Loucy (cell line): ENCODE results near the gene PFN1.

Experiments
- H2AFZ ChIP-seq: fragments of 200-600 bp; sonication (generic); 2 replicates; pipeline ENCODE4 v1.6.0; 2016; ENCODE audit warnings: antibody characterized with exemption, mild to moderate bottlenecking, low read length, moderate library complexity
- H3F3A ChIP-seq: fragments of 200-600 bp; 2 replicates; pipeline ENCODE4 v1.6.0; 2016; ENCODE audit warnings: antibody characterized with exemption, low read depth, mild to moderate bottlenecking
- H3K27me3 ChIP-seq: fragments of 200-600 bp; sonication (generic); 2 replicates; pipeline ENCODE4 v1.6.1; 2014; ENCODE audit warnings: low read length, mild to moderate bottlenecking; ENCODE audit not compliant: insufficient read depth, poor library complexity, severe bottlenecking
- H3K36me3 ChIP-seq: fragments of 200-600 bp; sonication (generic); 2 replicates; pipeline ENCODE4 v1.6.1; 2016; ENCODE audit warnings: low read length; ENCODE audit not compliant: insufficient read depth
- H3K4me1 ChIP-seq: fragments of 200-600 bp; sonication (generic); 2 replicates; pipeline ENCODE4 v1.5.1; 2014; ENCODE audit warnings: low read length, mild to moderate bottlenecking; ENCODE audit not compliant: insufficient read depth, poor library complexity, severe bottlenecking
- H3K4me2 ChIP-seq: fragments of 200-600 bp; sonication (generic); 2 replicates; pipeline ENCODE4 v1.6.0; 2014; ENCODE audit warnings: antibody characterized with exemption, low read length, low read depth, mild to moderate bottlenecking; ENCODE audit not compliant: poor library complexity, severe bottlenecking
- H3K4me3 ChIP-seq: fragments of 200-600 bp; sonication (generic); 2 replicates; pipeline ENCODE4 v1.5.1; 2014; ENCODE audit warnings: low read length, mild to moderate bottlenecking, mixed read lengths; ENCODE audit not compliant: poor library complexity, severe bottlenecking
- H3K79me2 ChIP-seq: fragments of 200-600 bp; sonication (generic); 2 replicates; pipeline ENCODE4 v1.6.1; 2014; ENCODE audit warnings: low read length; ENCODE audit not compliant: insufficient read depth
- H3K9ac ChIP-seq: fragments of 200-600 bp; sonication (generic); 2 replicates; pipeline ENCODE4 v1.6.0; 2014; ENCODE audit warnings: mild to moderate bottlenecking, low read depth, low read length, moderate library complexity; ENCODE audit not compliant: poor library complexity, severe bottlenecking
- H3K9me2 ChIP-seq: fragments of 200-600 bp; sonication (generic); replicated peaks from 2 replicates; pipeline ENCODE4 v1.6.1; 2016; ENCODE audit warnings: low read depth, low read length, mixed read lengths
- H3K9me3 ChIP-seq: fragments of 200-600 bp; sonication (generic); 2 replicates; pipeline ENCODE4 v1.6.1; 2014; ENCODE audit warnings: mild to moderate bottlenecking, antibody characterized with exemption, low read length, low read depth; ENCODE audit not compliant: insufficient read depth
- H4K20me1 ChIP-seq: fragments of 200-600 bp; sonication (generic); 2 replicates; pipeline ENCODE4 v1.6.0; 2014; ENCODE audit warnings: antibody characterized with exemption, low read length, mild to moderate bottlenecking; ENCODE audit not compliant: insufficient read depth, poor library complexity, severe bottlenecking
- EZH2phosphoT487 ChIP-seq: fragments of 200-600 bp; IDR thresholded peaks from 2 replicates; pipeline ENCODE4 v1.6.1; 2018; ENCODE audit warnings: antibody characterized with exemption, mild to moderate bottlenecking, moderate library complexity, borderline replicate concordance
- TF ChIP-seq, protein P1 (sequence below): fragments of 200-600 bp; sonication (generic); conservative IDR thresholded peaks from 2 replicates; pipeline ENCODE4 v1.5.1; 2014; ENCODE audit warnings: mild to moderate bottlenecking, antibody characterized with exemption, low read length

PFN1 gene

DNA sequence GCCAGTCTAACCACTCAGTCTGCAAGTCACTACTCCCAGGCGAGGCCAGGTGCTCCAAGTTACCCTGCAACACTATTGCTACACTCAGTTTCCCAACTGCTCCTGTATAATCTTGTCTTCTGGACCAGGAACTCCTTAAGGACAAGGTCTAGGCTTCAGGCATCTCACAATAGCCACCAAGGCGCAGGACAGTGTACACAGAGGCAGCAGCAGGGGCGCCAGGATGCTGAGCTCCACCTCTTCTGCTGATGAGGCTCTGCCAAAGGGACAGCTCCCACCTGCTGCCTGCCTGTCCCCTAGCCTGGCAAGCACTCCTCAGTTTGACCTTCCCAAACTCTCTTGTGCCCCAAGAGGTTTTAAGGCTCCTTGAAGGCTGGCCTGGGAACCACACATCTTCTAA, 11.9 kb downstream of the PFN1 start:
- H3K4me3 ChIP-seq: no peak overlapping the region
- peaks cover 12% of the 10 kb centered on the region for H3F3A ChIP-seq
- TF ChIP-seq, protein P1, sequence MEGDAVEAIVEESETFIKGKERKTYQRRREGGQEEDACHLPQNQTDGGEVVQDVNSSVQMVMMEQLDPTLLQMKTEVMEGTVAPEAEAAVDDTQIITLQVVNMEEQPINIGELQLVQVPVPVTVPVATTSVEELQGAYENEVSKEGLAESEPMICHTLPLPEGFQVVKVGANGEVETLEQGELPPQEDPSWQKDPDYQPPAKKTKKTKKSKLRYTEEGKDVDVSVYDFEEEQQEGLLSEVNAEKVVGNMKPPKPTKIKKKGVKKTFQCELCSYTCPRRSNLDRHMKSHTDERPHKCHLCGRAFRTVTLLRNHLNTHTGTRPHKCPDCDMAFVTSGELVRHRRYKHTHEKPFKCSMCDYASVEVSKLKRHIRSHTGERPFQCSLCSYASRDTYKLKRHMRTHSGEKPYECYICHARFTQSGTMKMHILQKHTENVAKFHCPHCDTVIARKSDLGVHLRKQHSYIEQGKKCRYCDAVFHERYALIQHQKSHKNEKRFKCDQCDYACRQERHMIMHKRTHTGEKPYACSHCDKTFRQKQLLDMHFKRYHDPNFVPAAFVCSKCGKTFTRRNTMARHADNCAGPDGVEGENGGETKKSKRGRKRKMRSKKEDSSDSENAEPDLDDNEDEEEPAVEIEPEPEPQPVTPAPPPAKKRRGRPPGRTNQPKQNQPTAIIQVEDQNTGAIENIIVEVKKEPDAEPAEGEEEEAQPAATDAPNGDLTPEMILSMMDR: no peak
- TF ChIP-seq EZH2phosphoT487: no peak
- no peak overlapping the region for H2AFZ ChIP-seq
- H4K20me1 ChIP-seq: peaks cover 13% of the 10 kb centered on the region
- H3K27me3 ChIP-seq: no peaks in the 10 kb centered on the region
- peaks cover 42% of the 10 kb centered on the region for H3K79me2 ChIP-seq
- no peaks in the 10 kb centered on the region for H3K9me2 ChIP-seq
- peaks cover 55% of the 10 kb centered on the region for H3K4me1 ChIP-seq
- H3K36me3 ChIP-seq: no peaks in the 10 kb centered on the region
- H3K9ac ChIP-seq: peak overlapping the region; percentile 52
- H3K9me3 ChIP-seq: no peaks in the 10 kb centered on the region
- H3K4me2 ChIP-seq: peak overlapping the region; percentile 3

DNA sequence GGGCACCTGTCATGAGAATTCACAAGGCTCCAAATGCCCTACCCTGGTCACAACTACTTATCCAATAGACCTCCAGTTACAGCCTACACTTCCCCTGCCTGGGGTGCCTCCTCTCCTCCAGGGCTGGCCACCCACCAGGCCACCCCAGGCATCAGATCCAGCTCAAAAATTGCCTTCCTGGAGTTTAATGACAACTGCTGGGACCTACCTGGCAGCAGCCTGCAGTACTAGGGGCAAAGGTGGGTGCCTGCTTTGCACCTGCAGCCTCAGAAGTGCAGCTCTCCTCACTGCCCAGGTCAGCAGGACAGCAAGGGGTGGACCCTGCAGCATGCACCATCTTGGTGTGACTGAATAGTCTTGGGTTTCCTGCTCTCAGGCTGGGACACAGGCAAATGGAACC, 12.7 kb downstream of the PFN1 start:
- H3K9ac ChIP-seq: no peak overlapping the region
- H4K20me1 ChIP-seq: peaks cover 5% of the 10 kb centered on the region
- no peaks in the 10 kb centered on the region for H3K36me3 ChIP-seq
- H3K4me1 ChIP-seq: peaks cover 47% of the 10 kb centered on the region
- no peak overlapping the region for H3K4me2 ChIP-seq
- no peak overlapping the region for H2AFZ ChIP-seq
- H3K9me3 ChIP-seq: no peaks in the 10 kb centered on the region
- no peaks in the 10 kb centered on the region for H3K27me3 ChIP-seq
- no peak overlapping the region for H3K4me3 ChIP-seq
- no peaks in the 10 kb centered on the region for H3K9me2 ChIP-seq
- H3K79me2 ChIP-seq: peaks cover 34% of the 10 kb centered on the region
- peaks cover 10% of the 10 kb centered on the region for H3F3A ChIP-seq
- TF ChIP-seq EZH2phosphoT487: no peak
- TF ChIP-seq, protein P1: no peak

DNA sequence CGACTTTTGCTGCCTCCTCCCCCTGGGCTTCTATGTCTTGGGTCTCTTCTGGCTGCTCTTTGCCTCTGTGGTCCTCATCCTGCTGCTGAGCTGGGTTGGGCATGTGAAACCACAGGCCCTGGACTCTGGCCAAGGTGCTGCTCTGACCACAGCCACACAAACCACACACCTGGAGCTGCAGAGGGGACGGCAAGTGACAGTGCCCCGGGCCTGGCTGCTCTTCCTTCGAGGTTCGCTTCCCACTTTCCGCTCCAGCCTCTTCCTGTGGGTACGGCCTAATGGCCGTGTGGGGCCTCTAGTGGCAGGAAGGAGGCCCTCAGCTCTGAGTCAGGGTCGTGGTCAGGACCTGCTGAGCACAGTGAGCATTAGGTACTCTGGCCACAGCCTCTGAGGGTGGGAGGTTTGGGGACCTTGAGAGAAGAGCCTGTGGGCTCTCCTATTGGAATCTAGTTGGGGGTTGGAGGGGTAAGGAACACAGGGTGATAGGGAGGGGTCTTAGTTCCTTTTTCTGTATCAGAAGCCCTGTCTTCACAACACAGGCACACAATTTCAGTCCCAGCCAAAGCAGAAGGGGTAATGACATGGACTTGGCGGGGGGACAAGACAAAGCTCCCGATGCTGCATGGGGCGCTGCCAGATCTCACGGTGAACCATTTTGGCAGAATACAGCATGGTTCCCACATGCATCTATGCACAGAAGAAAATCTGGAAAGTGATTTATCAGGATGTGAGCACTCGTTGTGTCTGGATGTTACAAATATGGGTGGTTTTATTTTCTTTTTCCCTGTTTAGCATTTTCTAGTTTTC, 14.0 kb downstream of the PFN1 start:
- Histone ChIP-seq H3K9me3 (no peaks in the 10 kb centered on the region), H3K4me1 (peaks cover 47% of the 10 kb centered on the region), H3K79me2 (peaks cover 30% of the 10 kb centered on the region), H3F3A (peaks cover 6% of the 10 kb centered on the region; the same call in 1 of the 2 replicates), H3K36me3 (no peaks in the 10 kb centered on the region), H3K4me2 (peak overlapping the region; percentile 80), H3K9ac (peak overlapping the region; percentile 52), H3K4me3 (peak overlapping the region; percentile 50), H4K20me1 (peaks cover 3% of the 10 kb centered on the region), H2AFZ (no peak overlapping the region), H3K27me3 (no peaks in the 10 kb centered on the region), H3K9me2 (no peaks in the 10 kb centered on the region)
- TF ChIP-seq, protein P1: peak; percentile 58
- TF ChIP-seq EZH2phosphoT487: no peak
